ENCODE results near the gene SNX5.

Gene SNX5

GRCh38 chr20:17939622-17940223 lies 28.9 kb downstream of the SNX5 start:
- DNase-seq: peak in 1 of 3 donors; percentile 17

DNA sequence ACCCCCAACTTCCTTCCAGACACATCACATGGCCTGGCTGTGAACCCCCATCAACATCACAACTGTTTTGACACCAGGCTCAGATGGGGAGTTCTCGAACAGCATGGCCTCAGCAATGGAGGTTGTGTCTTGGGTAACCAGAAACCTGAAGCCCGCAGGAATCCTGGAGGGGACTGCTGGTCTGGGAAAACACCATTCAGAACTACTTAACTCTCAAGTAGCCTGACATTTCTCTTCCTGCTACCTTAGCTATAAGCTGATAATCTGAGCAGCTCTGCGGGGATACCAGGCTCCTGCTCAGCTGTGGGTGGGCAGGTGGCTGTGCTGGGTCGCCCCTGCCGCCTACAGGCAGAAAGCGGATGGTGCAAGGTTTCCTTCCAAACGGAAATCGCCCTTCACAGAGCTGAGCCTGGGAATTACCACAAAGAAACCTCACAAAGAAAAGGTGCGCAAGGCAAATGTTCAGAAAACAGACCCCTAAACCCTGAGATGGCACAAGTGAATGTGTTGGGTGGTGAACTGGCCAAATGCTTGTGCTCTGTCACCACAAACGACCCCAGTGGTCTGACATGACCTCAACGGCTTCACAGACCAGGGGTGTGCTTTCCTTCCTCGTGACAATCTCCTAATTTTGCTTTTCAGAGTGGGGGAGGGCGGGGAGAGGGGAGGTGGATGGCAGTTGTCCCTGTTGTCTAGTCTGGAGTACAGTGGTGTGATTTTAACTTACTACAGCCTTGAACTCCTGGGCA lies 29.5 kb downstream of the SNX5 start:
- DNase-seq: peak; percentile 56 to 77 (median 76)

- no peak for DNase-seq
Observed at GRCh38 chr20:17936761-17937732, 31.5 kb downstream of the SNX5 start.

GRCh38 chr20:17936286-17936760 lies 32.3 kb downstream of the SNX5 start:
- no peak for DNase-seq

- no peak for DNase-seq
Observed at GRCh38 chr20:17935761-17936160, 32.8 kb downstream of the SNX5 start.

DNA sequence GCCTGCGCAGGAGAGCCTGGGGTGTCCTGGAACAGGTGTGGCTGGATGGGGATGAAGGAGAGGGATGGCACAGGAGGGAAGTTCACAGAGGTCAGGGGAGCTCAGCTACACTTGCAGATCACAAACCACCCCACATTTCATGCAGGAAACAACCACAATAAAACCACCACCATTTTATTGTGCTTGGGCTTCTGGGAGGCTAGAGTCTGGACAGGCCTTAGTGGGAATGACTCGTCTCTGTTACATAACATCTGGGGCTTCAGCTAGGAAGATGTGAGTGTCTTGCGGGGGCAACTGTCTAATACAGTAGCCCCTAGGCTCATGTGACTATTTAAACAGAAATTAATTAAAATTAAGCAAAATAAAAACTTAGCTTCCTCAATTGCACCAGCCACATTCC lies 33.4 kb downstream of the SNX5 start:
- DNase-seq: no peak

GRCh38 chr20:17934141-17934862 lies 34.3 kb downstream of the SNX5 start:
- DNase-seq: no peak

- no peak for DNase-seq
Observed at GRCh38 chr20:17933711-17934110, 34.9 kb downstream of the SNX5 start.

- peak; percentile 70 to 75 (median 74) for DNase-seq
Observed at GRCh38 chr20:17933121-17933520, 35.5 kb downstream of the SNX5 start.

GRCh38 chr20:17932396-17932795 lies 36.2 kb downstream of the SNX5 start:
- DNase-seq: no peak

GRCh38 chr20:17931513-17931912 lies 37.1 kb downstream of the SNX5 start:
- DNase-seq: no peak

DNA sequence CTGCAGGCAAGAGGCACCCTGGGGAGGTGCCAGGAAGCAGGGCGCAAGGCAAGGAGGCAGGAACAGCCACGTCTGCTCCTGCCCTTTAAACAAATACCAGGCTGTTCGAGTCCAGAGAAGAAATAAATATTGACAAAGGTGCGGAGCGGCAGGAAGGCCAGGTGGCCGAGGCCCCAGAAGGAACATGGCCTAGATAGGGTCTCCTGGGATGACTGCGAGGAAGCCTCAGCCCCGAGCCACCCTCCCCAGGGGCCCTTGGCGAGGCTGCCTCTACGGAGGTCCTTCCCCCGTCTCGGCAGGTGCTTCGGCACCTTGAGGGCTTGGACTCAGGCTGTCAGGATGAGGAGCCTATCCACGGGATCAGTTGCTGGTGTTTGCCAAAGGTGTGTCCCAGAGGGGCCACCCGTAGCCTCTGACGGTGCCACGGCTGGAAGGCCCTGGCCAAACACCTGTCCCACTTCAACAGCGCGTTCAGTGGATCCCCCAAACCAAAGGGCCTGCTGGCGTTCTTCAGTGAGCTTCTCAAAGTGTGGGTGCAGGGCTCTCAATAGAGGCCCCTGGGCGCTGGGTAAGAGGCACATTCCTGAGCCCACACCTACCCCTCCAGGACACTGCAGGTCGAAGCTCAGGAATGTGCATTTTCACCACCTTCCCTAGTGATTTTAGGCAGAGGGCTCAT lies 39.8 kb downstream of the SNX5 start:
- DNase-seq: no peak

DNA sequence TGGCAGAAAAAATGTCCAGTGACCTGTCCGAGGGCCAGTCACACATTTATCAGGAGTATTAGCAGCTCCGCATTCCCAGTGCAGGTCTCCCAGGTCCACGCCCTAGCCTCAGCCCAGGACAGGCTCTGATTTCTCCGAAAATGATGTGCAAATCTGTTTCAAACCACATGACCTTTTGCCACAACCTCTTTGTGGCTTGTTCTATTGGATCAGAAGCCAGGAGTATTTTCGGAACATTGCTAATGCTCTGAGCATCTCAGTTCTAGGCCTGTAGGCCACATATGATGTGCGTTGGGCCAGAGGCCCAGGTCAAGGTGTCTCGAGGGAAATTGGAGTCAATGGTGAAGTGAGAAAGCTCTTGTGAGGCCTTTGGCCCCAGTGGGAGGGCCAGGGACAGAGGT lies 40.4 kb downstream of the SNX5 start:
- DNase-seq: no peak

GRCh38 chr20:17925940-17926300 lies 42.7 kb downstream of the SNX5 start:
- no peak for DNase-seq

GRCh38 chr20:17925141-17925939 lies 43.3 kb downstream of the SNX5 start:
- no peak for DNase-seq

DNA sequence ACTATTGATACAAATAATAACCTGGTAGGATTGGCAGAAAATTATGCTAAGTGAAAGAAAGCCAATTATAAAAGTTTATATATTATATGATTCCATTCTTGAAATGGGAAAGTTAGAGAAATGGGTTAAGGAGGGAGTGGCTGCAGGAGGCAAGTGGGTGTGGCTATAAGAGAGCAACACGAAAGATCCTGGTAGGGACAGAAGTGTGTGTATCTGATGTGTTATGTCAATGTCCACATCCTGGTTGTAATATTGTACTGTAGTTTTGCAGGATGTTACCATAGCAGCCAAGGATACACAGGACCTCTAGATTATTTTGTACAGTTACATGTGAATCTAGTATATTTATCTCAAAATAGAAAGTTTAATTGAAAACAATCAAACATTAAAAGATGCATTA lies 46.8 kb downstream of the SNX5 start:
- no peak for DNase-seq

DNA sequence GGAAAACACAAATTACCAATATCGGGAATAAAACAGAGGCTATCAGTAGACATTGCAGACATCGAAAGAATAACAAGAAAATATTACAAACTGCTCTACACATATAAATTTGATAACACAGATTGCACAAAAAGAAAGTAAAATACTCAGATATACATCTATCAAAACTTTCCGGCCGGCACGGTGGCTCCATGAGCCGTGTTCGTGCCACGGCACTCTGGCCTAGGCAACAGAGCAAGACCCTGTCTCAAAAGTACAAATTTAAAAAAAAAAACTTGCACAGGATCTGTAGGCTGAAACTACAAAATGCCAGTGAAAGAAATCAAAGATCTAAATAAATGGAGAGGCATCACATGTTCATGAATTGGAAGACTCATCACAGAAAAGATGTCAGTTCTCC lies 49.4 kb downstream of the SNX5 start:
- no peak for DNase-seq

DNA sequence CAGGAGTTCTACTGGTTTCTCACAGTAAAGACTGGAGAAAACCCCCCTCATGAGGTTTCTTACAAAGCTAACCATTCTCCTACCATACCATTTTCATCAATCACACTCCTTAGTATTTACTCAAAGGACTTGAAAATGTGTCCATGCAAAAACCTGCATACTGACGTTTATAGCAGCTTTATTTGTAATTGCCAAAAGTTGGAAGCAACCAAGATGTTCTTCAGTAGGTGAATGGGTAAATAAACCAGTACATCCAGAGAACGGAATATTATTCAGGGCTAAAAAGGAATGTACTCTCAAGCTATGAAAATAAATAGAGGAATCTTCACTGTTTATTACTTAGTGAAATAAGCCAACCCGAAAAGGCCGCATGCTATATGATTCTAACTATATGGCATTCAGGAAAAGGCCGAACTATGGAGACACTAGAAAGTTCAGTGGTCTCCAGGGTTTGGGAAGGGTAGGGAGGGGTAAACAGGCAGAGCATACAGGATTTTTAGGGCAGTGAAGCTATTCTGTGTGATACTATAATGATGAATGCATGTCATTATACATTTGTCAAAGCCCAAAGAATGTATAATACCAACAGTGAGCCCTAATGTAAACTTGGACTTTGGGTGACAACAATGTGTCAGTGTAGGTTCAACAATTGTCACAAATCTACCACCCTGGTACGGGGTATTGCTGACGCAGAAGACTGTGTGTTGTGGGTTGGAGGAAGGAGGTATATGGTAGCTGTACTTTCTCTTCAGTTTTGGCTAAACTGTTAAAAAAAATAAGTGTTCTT lies 50.6 kb downstream of the SNX5 start:
- DNase-seq: no peak

- DNase-seq: peak; percentile 38 to 76 (median 73)
Observed at GRCh38 chr20:17916433-17916891, 52.1 kb downstream of the SNX5 start.

GRCh38 chr20:17914957-17915356 lies 53.6 kb downstream of the SNX5 start:
- no peak for DNase-seq
